ENCODE results near the gene PDE8B.

The PDE8B gene

DNA sequence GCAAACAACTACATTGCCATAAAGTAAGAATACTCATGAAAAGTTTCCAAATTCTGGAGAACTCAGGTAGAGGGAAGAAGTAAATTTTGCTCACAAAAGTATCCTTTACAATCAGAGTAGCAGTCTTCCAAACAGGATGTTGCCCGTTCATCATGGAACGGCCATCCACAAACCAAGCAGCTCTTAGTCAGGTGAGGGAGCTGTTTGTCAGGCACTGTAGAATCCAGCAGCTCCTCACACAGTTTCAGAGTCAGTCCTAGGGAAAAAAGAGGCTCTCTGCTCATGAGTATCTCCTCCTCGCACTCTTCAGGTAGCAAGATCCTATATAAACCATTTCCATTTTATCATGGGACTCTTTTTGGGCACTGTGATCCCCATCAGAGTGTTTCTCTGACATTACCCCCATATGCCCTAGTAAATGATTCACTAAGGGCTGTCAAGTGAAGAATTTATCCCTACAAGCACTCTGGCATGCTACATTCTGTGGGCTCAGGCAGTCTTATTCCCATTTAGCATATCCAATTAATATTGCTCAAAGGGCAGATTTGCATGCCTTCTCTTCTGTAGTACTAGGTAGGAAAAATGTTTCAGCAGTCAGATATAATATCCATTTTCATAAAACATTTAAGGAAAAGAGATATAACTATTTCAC is 183.7 kb downstream of the PDE8B start:
- no peak overlapping the region for H3K9ac ChIP-seq (ENCODE audit: low read length)
- peaks cover 6% of the 10 kb centered on the region; the same call in 1 of the 2 replicates for H3K27me3 ChIP-seq (ENCODE audit: insufficient read depth, low read length)
- no peaks in the 10 kb centered on the region for H3K9me2 ChIP-seq (ENCODE audit: low read depth, low read length)
- no peak overlapping the region for H3K4me3 ChIP-seq (ENCODE audit: low read depth, low read length, poor library complexity, severe bottlenecking)
- H2AFZ ChIP-seq (ENCODE audit: low read length), result no peak overlapping the region
- H3K4me1 ChIP-seq (ENCODE audit: insufficient read depth, low read length, severe bottlenecking), result no peaks in the 10 kb centered on the region
- no peaks in the 10 kb centered on the region for H3K9me3 ChIP-seq (ENCODE audit: low read length)
- no peaks in the 10 kb centered on the region for H4K20me1 ChIP-seq (ENCODE audit: insufficient read depth, low read length)
- no peaks in the 10 kb centered on the region for H3K79me2 ChIP-seq (ENCODE audit: insufficient read depth, low read length)
- no peak for TF ChIP-seq EZH2 (IDR thresholded peaks at IDR 0.05; ENCODE audit: borderline replicate concordance, low read length)
- TF ChIP-seq, protein P1, sequence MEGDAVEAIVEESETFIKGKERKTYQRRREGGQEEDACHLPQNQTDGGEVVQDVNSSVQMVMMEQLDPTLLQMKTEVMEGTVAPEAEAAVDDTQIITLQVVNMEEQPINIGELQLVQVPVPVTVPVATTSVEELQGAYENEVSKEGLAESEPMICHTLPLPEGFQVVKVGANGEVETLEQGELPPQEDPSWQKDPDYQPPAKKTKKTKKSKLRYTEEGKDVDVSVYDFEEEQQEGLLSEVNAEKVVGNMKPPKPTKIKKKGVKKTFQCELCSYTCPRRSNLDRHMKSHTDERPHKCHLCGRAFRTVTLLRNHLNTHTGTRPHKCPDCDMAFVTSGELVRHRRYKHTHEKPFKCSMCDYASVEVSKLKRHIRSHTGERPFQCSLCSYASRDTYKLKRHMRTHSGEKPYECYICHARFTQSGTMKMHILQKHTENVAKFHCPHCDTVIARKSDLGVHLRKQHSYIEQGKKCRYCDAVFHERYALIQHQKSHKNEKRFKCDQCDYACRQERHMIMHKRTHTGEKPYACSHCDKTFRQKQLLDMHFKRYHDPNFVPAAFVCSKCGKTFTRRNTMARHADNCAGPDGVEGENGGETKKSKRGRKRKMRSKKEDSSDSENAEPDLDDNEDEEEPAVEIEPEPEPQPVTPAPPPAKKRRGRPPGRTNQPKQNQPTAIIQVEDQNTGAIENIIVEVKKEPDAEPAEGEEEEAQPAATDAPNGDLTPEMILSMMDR (IDR thresholded peaks at IDR 0.05; ENCODE audit: low read length), result no peak
- H3K36me3 ChIP-seq (ENCODE audit: insufficient read depth, low read length), result no peaks in the 10 kb centered on the region
- no peak overlapping the region for H3K4me2 ChIP-seq (ENCODE audit: low read length)
- H3F3A ChIP-seq (ENCODE audit: insufficient read depth, low read length), result no peaks in the 10 kb centered on the region
- H3K27ac ChIP-seq (ENCODE audit: low read depth, low read length, poor library complexity, severe bottlenecking), result no peak overlapping the region

DNA sequence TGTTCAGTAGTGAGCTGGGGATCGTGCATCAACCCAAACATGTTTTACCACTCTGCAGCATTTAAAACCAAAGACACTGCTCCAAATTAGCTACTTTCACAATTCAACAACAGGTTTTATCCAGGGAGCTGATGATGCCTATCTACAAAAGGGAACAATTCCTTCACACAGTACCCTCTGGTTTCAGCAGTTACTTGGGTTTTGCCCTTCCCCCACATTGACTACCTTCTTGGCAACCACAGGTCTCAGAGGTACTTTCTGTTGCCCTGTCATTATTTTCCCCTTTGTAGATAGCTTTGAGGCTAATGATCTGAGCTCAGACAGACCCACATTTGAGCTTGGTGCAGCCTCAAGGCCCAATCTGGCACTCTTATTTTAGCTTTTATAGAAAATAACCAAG is 185.5 kb downstream of the PDE8B start:
- H3K9ac ChIP-seq (ENCODE audit: low read length), result no peak overlapping the region
- H3K9me3 ChIP-seq (ENCODE audit: low read length), result no peaks in the 10 kb centered on the region
- H3K9me2 ChIP-seq (ENCODE audit: low read depth, low read length), result no peaks in the 10 kb centered on the region
- H3K4me2 ChIP-seq (ENCODE audit: low read length), result no peak overlapping the region
- H3K36me3 ChIP-seq (ENCODE audit: insufficient read depth, low read length), result no peaks in the 10 kb centered on the region
- no peak overlapping the region for H3K27ac ChIP-seq (ENCODE audit: low read depth, low read length, poor library complexity, severe bottlenecking)
- H3F3A ChIP-seq (ENCODE audit: insufficient read depth, low read length), result no peaks in the 10 kb centered on the region
- H3K79me2 ChIP-seq (ENCODE audit: insufficient read depth, low read length), result no peaks in the 10 kb centered on the region
- no peak for TF ChIP-seq EZH2 (IDR thresholded peaks at IDR 0.05; ENCODE audit: borderline replicate concordance, low read length)
- TF ChIP-seq, protein P1 (IDR thresholded peaks at IDR 0.05; ENCODE audit: low read length), result no peak
- 0 out of 2 replicates have a peak, but pooled peaks cover under 1% of the 10 kb centered on the region for H3K27me3 ChIP-seq (ENCODE audit: insufficient read depth, low read length)
- no peaks in the 10 kb centered on the region for H3K4me1 ChIP-seq (ENCODE audit: insufficient read depth, low read length, severe bottlenecking)
- H2AFZ ChIP-seq (ENCODE audit: low read length), result no peak overlapping the region
- no peaks in the 10 kb centered on the region for H4K20me1 ChIP-seq (ENCODE audit: insufficient read depth, low read length)
- H3K4me3 ChIP-seq (ENCODE audit: low read depth, low read length, poor library complexity, severe bottlenecking), result no peak overlapping the region

DNA sequence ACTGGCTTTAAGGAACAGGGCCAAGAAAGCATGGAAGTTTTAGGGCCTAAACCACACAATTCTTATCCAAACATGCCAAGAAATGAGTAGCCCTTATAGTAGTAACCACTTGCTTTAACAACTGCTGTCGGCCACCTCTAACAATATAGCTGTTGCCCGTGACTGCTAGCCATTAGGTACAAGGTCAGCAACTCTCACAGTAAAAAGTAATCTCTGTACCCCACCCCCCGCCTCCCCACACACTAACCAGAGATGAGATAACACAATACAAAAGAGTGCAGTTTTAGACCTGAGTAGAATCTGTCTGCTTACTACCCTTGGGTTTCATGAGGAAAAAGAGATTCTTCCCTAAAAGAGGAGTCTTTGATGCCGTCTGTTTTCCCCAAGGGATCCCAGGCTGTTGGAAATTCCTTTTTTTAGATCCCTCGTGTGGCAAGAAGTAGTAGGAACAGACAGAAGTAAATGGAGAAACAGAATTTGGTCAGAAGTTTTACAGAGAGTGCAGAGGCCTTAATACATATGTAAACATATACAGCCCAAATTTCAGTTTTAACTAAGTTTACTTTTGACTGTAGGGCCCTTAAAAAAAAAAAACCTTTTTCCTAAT is 187.3 kb downstream of the PDE8B start:
- no peaks in the 10 kb centered on the region for H3K79me2 ChIP-seq (ENCODE audit: insufficient read depth, low read length)
- no peaks in the 10 kb centered on the region for H3K9me3 ChIP-seq (ENCODE audit: low read length)
- H3K4me3 ChIP-seq (ENCODE audit: low read depth, low read length, poor library complexity, severe bottlenecking), result no peak overlapping the region
- no peaks in the 10 kb centered on the region for H3K4me1 ChIP-seq (ENCODE audit: insufficient read depth, low read length, severe bottlenecking)
- H3K9ac ChIP-seq (ENCODE audit: low read length), result no peak overlapping the region
- no peaks in the 10 kb centered on the region for H4K20me1 ChIP-seq (ENCODE audit: insufficient read depth, low read length)
- H3K36me3 ChIP-seq (ENCODE audit: insufficient read depth, low read length), result no peaks in the 10 kb centered on the region
- no peaks in the 10 kb centered on the region for H3F3A ChIP-seq (ENCODE audit: insufficient read depth, low read length)
- TF ChIP-seq, protein P1 (IDR thresholded peaks at IDR 0.05; ENCODE audit: low read length), result no peak
- TF ChIP-seq EZH2 (IDR thresholded peaks at IDR 0.05; ENCODE audit: borderline replicate concordance, low read length), result no peak
- H3K9me2 ChIP-seq (ENCODE audit: low read depth, low read length), result no peaks in the 10 kb centered on the region
- no peak overlapping the region for H3K27ac ChIP-seq (ENCODE audit: low read depth, low read length, poor library complexity, severe bottlenecking)
- no peaks in the 10 kb centered on the region for H3K27me3 ChIP-seq (ENCODE audit: insufficient read depth, low read length)
- H3K4me2 ChIP-seq (ENCODE audit: low read length), result no peak overlapping the region
- H2AFZ ChIP-seq (ENCODE audit: low read length), result no peak overlapping the region
